Measurements from ENCODE around the gene EXOSC10. TPM values are rescaled to one million over a fixed set of nuclear protein-coding genes. Genes with fewer than 3 reads are reported as not detected.
"Not testable (repeated sequence)": the region's sequence is repeated elsewhere in the genome, so short reads cannot be mapped to it uniquely, and the experiment has no call there.

EXOSC10 gene
- total RNA-seq, 4 donors from 2014 or later: 32.4 to 98.1 (median 59.9) TPM

DNA sequence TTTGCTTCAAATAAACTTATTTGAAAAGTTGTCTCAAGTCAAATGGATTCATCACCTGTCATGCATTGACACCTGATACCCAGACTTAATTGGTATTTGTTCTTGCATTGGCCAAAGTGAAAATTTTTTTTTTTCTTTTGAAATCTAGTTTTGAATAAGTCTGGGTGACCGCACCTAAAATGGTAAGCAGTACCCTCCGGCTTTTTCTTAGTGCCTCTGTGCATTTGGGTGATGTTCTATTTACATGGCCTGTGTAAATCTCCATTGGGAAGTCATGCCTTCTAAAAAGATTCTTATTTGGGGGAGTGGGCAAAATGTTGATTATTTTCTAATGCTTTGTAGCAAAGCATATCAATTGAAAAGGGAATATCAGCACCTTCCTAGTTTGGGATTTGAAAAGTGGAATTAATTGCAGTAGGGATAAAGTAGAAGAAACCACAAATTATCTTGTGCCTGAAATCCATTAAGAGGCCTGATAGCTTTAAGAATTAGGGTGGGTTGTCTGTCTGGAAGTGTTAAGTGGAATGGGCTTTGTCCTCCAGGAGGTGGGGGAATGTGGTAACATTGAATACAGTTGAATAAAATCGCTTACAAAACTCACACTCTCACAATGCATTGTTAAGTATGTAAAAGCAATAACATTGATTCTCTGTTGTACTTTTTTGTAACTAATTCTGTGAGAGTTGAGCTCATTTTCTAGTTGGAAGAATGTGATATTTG, 75.4 kb downstream of the EXOSC10 start:
- Histone ChIP-seq H3K4me3 (no peak overlapping the region), H3K9me3 (no peaks in the 10 kb centered on the region), H3K36me3 (no peaks in the 10 kb centered on the region), H3K27ac (no peak overlapping the region), H3K4me1 (no peaks in the 10 kb centered on the region), H3K27me3 (no peaks in the 10 kb centered on the region)
- intact Hi-C loops (cut with DNase I; ENCODE audit: low total_unique reads): no loop called here
- TF ChIP-seq CTCF (IDR thresholded peaks at IDR 0.05) (no peak), POLR2A (IDR thresholded peaks at IDR 0.05) (no peak)
- DNase-seq: no peak

DNA sequence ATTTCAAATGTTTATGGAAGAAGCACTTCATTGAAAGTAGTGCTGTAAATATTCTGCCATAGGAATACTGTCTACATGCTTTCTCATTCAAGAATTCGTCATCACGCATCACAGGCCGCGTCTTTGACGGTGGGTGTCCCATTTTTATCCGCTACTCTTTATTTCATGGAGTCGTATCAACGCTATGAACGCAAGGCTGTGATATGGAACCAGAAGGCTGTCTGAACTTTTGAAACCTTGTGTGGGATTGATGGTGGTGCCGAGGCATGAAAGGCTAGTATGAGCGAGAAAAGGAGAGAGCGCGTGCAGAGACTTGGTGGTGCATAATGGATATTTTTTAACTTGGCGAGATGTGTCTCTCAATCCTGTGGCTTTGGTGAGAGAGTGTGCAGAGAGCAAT, 76.5 kb downstream of the EXOSC10 start:
- no peaks in the 10 kb centered on the region for H3K36me3 ChIP-seq
- no peaks in the 10 kb centered on the region for H3K4me1 ChIP-seq
- no peaks in the 10 kb centered on the region for H3K27me3 ChIP-seq
- H3K27ac ChIP-seq: no peak overlapping the region
- TF ChIP-seq POLR2A (IDR thresholded peaks at IDR 0.05) (no peak), CTCF (IDR thresholded peaks at IDR 0.05) (no peak)
- no peaks in the 10 kb centered on the region for H3K9me3 ChIP-seq
- no peak for DNase-seq
- intact Hi-C loops (cut with DNase I; ENCODE audit: low total_unique reads): no loop called here
- H3K4me3 ChIP-seq: no peak overlapping the region

GRCh38 chr1:11019971-11020370, 79.7 kb downstream of the EXOSC10 start:
- DNase-seq: no peak
- H3K27ac ChIP-seq: no peak overlapping the region
- intact Hi-C loops (cut with DNase I; ENCODE audit: low total_unique reads): no loop called here
- H3K27me3 ChIP-seq: no peaks in the 10 kb centered on the region
- H3K36me3 ChIP-seq: no peaks in the 10 kb centered on the region
- H3K4me1 ChIP-seq: peaks cover 0 to 4% of the 10 kb centered on the region in 2 donors
- TF ChIP-seq POLR2A (IDR thresholded peaks at IDR 0.05): no peak
- no peak for TF ChIP-seq CTCF (IDR thresholded peaks at IDR 0.05)
- H3K4me3 ChIP-seq: no peak overlapping the region
- no peaks in the 10 kb centered on the region for H3K9me3 ChIP-seq

DNA sequence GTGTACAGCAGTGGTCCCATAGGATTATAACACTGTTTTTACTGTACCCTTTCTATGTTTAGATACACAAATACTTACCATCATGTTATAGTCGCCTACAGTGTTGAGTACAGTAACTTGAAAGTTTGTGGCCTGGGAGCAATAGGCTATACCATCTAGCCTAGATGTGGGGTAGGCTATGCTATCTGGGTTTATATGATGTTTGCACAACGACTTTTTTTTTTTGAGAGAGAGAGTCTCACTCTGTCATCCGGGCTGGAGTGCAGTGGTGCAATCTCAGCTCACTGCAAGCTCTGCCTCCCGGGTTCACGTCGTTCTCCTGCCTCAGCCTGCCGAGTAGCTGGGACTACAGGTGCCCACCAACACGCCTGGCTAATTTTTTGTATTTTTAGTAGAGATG, 80.3 kb downstream of the EXOSC10 start:
- H3K27me3 ChIP-seq; H3K4me3 ChIP-seq; DNase-seq; H3K27ac ChIP-seq; H3K9me3 ChIP-seq; H3K36me3 ChIP-seq; intact Hi-C loops (cut with DNase I; ENCODE audit: low total_unique reads); H3K4me1 ChIP-seq: not testable (repeated sequence)

Other genes with a start within 250 kb of the EXOSC10 start
- 100 to 1,000 TPM; 176 to 617 (median 207) TPM for gene TARDBP, start 87.2 kb downstream of the EXOSC10 start, total RNA-seq
- gene MASP2, start 52.6 kb downstream of the EXOSC10 start, total RNA-seq: not detected
- 10 to 100 TPM; 15.5 to 86.3 (median 42.8) TPM for gene SRM, start 39.9 kb downstream of the EXOSC10 start, total RNA-seq
- gene ANGPTL7, start 89.5 kb upstream of the EXOSC10 start, total RNA-seq: 1 to 10 TPM in 1 of 4 donors, under 1 TPM in 2, not detected in 1; 0.82 to 1.9 (median 0.88) TPM
- 10 to 100 TPM; 22.9 to 51.5 (median 40.3) TPM for gene MTOR, start 162.7 kb upstream of the EXOSC10 start, total RNA-seq
- 10 to 100 TPM in 2 of 4 donors, 1 to 10 TPM in 2; 1.2 to 21.2 (median 7.4) TPM for gene UBIAD1, start 173.3 kb upstream of the EXOSC10 start, total RNA-seq

Measured in uterus (tissue), 4 donors.